ENCODE measurements around the gene APCDD1. TPM values are rescaled to one million over a fixed set of nuclear protein-coding genes. Genes with fewer than 3 reads are reported as not detected.

Gene APCDD1
- total and polyA plus RNA-seq, 5 experiments from 2014 or later: not detected

GRCh38 chr18:10418836-10419235, 35.6 kb upstream of the APCDD1 start:
- Mint-ChIP-seq H3K4me3 (no peak overlapping the region), H3K4me1 (no peaks in the 10 kb centered on the region), H3K36me3 (no peaks in the 10 kb centered on the region), H3K9me3 (peaks cover 0 to 15% (median 3%) of the 10 kb centered on the region in 9 donors), H3K27me3 (peaks cover 0 to 7% (median 1%) of the 10 kb centered on the region in 5 donors), H3K27ac (no peak overlapping the region)
- POLR2A ChIA-PET: no interaction called here
- DNase-seq (no peak), ATAC-seq (no peak)

GRCh38 chr18:10419420-10420103, 34.9 kb upstream of the APCDD1 start:
- Mint-ChIP-seq H3K27ac (no peak overlapping the region), H3K27me3 (peaks cover under 1 to 13% (median 8%) of the 10 kb centered on the region in 5 donors), H3K4me3 (no peak overlapping the region), H3K36me3 (no peaks in the 10 kb centered on the region), H3K4me1 (no peaks in the 10 kb centered on the region), H3K9me3 (peaks cover 0 to 15% (median 3%) of the 10 kb centered on the region in 9 donors)
- POLR2A ChIA-PET: no interaction called here
- DNase-seq (no peak), ATAC-seq (no peak)

GRCh38 chr18:10420561-10421352, 33.7 kb upstream of the APCDD1 start:
- no peak for ATAC-seq
- peaks cover 4 to 20% (median 8%) of the 10 kb centered on the region in 5 donors for H3K27me3 Mint-ChIP-seq
- H3K36me3 Mint-ChIP-seq: no peaks in the 10 kb centered on the region
- no peaks in the 10 kb centered on the region for H3K4me1 Mint-ChIP-seq
- POLR2A ChIA-PET: no interaction called here
- no peak overlapping the region for H3K4me3 Mint-ChIP-seq
- no peak overlapping the region for H3K27ac Mint-ChIP-seq
- peaks cover 0 to 15% (median 3%) of the 10 kb centered on the region in 9 donors for H3K9me3 Mint-ChIP-seq
- DNase-seq: no peak

GRCh38 chr18:10421859-10422258, 32.6 kb upstream of the APCDD1 start:
- H3K9me3 Mint-ChIP-seq: peaks cover 0 to 15% (median 3%) of the 10 kb centered on the region in 9 donors
- H3K36me3 Mint-ChIP-seq: no peaks in the 10 kb centered on the region
- H3K4me1 Mint-ChIP-seq: no peaks in the 10 kb centered on the region
- H3K4me3 Mint-ChIP-seq: no peak overlapping the region
- POLR2A ChIA-PET: no interaction called here
- peaks cover 6 to 30% (median 8%) of the 10 kb centered on the region in 5 donors for H3K27me3 Mint-ChIP-seq
- no peak for DNase-seq
- no peak overlapping the region for H3K27ac Mint-ChIP-seq
- ATAC-seq: no peak

- POLR2A ChIA-PET: no interaction called here
- H3K4me3 Mint-ChIP-seq: no peak overlapping the region
- H3K36me3 Mint-ChIP-seq: no peaks in the 10 kb centered on the region
- no peak for DNase-seq
- H3K27me3 Mint-ChIP-seq: peaks cover 6 to 37% (median 8%) of the 10 kb centered on the region in 5 donors
- no peak overlapping the region for H3K27ac Mint-ChIP-seq
- H3K9me3 Mint-ChIP-seq: peaks cover 0 to 15% (median 3%) of the 10 kb centered on the region in 9 donors
- H3K4me1 Mint-ChIP-seq: no peaks in the 10 kb centered on the region
- ATAC-seq: no peak
These were observed 31.7 kb upstream of the APCDD1 start for GRCh38 chr18:10422731-10423130.

- POLR2A ChIA-PET: no interaction called here
- H3K4me3 Mint-ChIP-seq: no peak overlapping the region
- H3K27me3 Mint-ChIP-seq: peaks cover 6 to 37% (median 8%) of the 10 kb centered on the region in 5 donors
These were observed 29.7 kb upstream of the APCDD1 start for GRCh38 chr18:10424585-10425307.

GRCh38 chr18:10430677-10431076, 23.8 kb upstream of the APCDD1 start:
- DNase-seq (no peak), ATAC-seq (no peak)
- H3K27ac Mint-ChIP-seq: no peak overlapping the region
- H3K4me1 Mint-ChIP-seq: no peaks in the 10 kb centered on the region
- H3K27me3 Mint-ChIP-seq: peaks cover 0 to 17% (median 3%) of the 10 kb centered on the region in 5 donors
- no peaks in the 10 kb centered on the region for H3K36me3 Mint-ChIP-seq
- H3K4me3 Mint-ChIP-seq: no peak overlapping the region
- H3K9me3 Mint-ChIP-seq: no peaks in the 10 kb centered on the region
- POLR2A ChIA-PET: no interaction called here

More at GRCh38 chr18:10424585-10425307, 29.7 kb upstream of the APCDD1 start:
- Mint-ChIP-seq H3K36me3 (no peaks in the 10 kb centered on the region), H3K4me1 (no peaks in the 10 kb centered on the region), H3K27ac (no peak overlapping the region), H3K9me3 (peaks cover 0 to 11% (median 3%) of the 10 kb centered on the region in 9 donors)
- no peak for ATAC-seq
- DNase-seq: no peak

- DNase-seq (no peak), ATAC-seq (no peak)
- Mint-ChIP-seq H3K4me3 (no peak overlapping the region), H3K27ac (no peak overlapping the region), H3K36me3 (no peaks in the 10 kb centered on the region), H3K27me3 (peaks cover 0 to 10% (median 0%) of the 10 kb centered on the region in 5 donors), H3K4me1 (no peaks in the 10 kb centered on the region), H3K9me3 (no peaks in the 10 kb centered on the region)
- POLR2A ChIA-PET: no interaction called here
These were observed 22.8 kb upstream of the APCDD1 start for GRCh38 chr18:10431680-10432079.

- DNase-seq: no peak
- ATAC-seq: no peak
- Mint-ChIP-seq H3K4me3 (no peak overlapping the region), H3K27ac (no peak overlapping the region), H3K27me3 (peaks cover 0 to 5% (median 0%) of the 10 kb centered on the region in 5 donors), H3K4me1 (no peaks in the 10 kb centered on the region), H3K36me3 (no peaks in the 10 kb centered on the region), H3K9me3 (no peaks in the 10 kb centered on the region)
- POLR2A ChIA-PET: no interaction called here
These were observed 21.7 kb upstream of the APCDD1 start for GRCh38 chr18:10432781-10433180.

- H3K4me1 Mint-ChIP-seq: no peaks in the 10 kb centered on the region
- H3K36me3 Mint-ChIP-seq: no peaks in the 10 kb centered on the region
- POLR2A ChIA-PET: no interaction called here
These were observed 18.3 kb upstream of the APCDD1 start for GRCh38 chr18:10436160-10436559.

GRCh38 chr18:10437837-10438236, 16.6 kb upstream of the APCDD1 start:
- Mint-ChIP-seq H3K4me3 (no peak overlapping the region), H3K36me3 (no peaks in the 10 kb centered on the region), H3K9me3 (no peaks in the 10 kb centered on the region), H3K27ac (no peak overlapping the region), H3K4me1 (no peaks in the 10 kb centered on the region), H3K27me3 (peaks cover 0 to 8% (median 0%) of the 10 kb centered on the region in 5 donors)
- no peak for DNase-seq
- ATAC-seq: no peak
- POLR2A ChIA-PET: no interaction called here

More at GRCh38 chr18:10436160-10436559, 18.3 kb upstream of the APCDD1 start:
- Mint-ChIP-seq H3K4me3 (no peak overlapping the region), H3K9me3 (no peaks in the 10 kb centered on the region), H3K27ac (peak overlapping the region in 1 of 10 donors; percentile 13), H3K27me3 (peaks cover 0 to 8% (median 0%) of the 10 kb centered on the region in 5 donors)
- DNase-seq (no peak), ATAC-seq (no peak)

- Mint-ChIP-seq H3K4me3 (no peak overlapping the region), H3K27ac (peak overlapping the region in 1 of 10 donors; percentile 59), H3K27me3 (peaks cover 0 to 3% (median 0%) of the 10 kb centered on the region in 5 donors), H3K36me3 (no peaks in the 10 kb centered on the region), H3K4me1 (no peaks in the 10 kb centered on the region), H3K9me3 (no peaks in the 10 kb centered on the region)
- no peak for ATAC-seq
- POLR2A ChIA-PET: no interaction called here
- no peak for DNase-seq
These were observed 14.5 kb upstream of the APCDD1 start for GRCh38 chr18:10439898-10440297.

GRCh38 chr18:10440884-10441283, 13.6 kb upstream of the APCDD1 start:
- H3K27me3 Mint-ChIP-seq: peaks cover 0 to 3% (median 0%) of the 10 kb centered on the region in 5 donors
- H3K36me3 Mint-ChIP-seq: no peaks in the 10 kb centered on the region
- ATAC-seq (no peak), DNase-seq (no peak)
- H3K4me3 Mint-ChIP-seq: no peak overlapping the region
- no peaks in the 10 kb centered on the region for H3K9me3 Mint-ChIP-seq
- POLR2A ChIA-PET: no interaction called here
- H3K4me1 Mint-ChIP-seq: no peaks in the 10 kb centered on the region
- no peak overlapping the region for H3K27ac Mint-ChIP-seq
